Skeletal muscle satellite cell (primary cell): ENCODE data around the gene JAKMIP3.

ENCODE experiments used
- H3K27me3 ChIP-seq: 2 replicates; pipeline ENCODE4 v1.7.0; 2013; ENCODE audit warnings: low read length; ENCODE audit not compliant: control insufficient read depth, insufficient read depth
- H3K36me3 ChIP-seq: 2 replicates; pipeline ENCODE4 v1.7.0; 2013; ENCODE audit warnings: mild to moderate bottlenecking, control low read depth, low read length; ENCODE audit not compliant: insufficient read depth
- H3K4me1 ChIP-seq: 2 replicates; pipeline ENCODE4 v1.7.0; 2013; ENCODE audit warnings: low read length; ENCODE audit not compliant: control insufficient read depth, insufficient read depth
- H3K4me2 ChIP-seq: 2 replicates; pipeline ENCODE4 v1.7.0; 2013; ENCODE audit warnings: mild to moderate bottlenecking, low read length
- H3K4me3 ChIP-seq: 2 replicates; pipeline ENCODE4 v1.7.0; 2013; ENCODE audit warnings: low read length
- H3K9ac ChIP-seq: 2 replicates; pipeline ENCODE4 v1.7.0; 2013; ENCODE audit warnings: mild to moderate bottlenecking, low read depth, low read length, moderate library complexity
- H3K9me3 ChIP-seq: replicated peaks from 2 replicates; pipeline ENCODE4 v1.7.0; 2013; ENCODE audit warnings: mild to moderate bottlenecking, control low read depth, low read length

JAKMIP3 gene

GRCh38 chr10:132102717-132103110, 37.0 kb downstream of the JAKMIP3 start:
- H3K4me3 ChIP-seq = no peak overlapping the region
- H3K36me3 ChIP-seq = no peaks in the 10 kb centered on the region
- no peaks in the 10 kb centered on the region for H3K9me3 ChIP-seq
- peaks cover 3% of the 10 kb centered on the region for H3K27me3 ChIP-seq
- no peak overlapping the region for H3K9ac ChIP-seq
- H3K4me1 ChIP-seq = no peaks in the 10 kb centered on the region
- H3K4me2 ChIP-seq = no peak overlapping the region

- no peaks in the 10 kb centered on the region for H3K36me3 ChIP-seq
- H3K4me3 ChIP-seq = no peak overlapping the region
- no peak overlapping the region for H3K9ac ChIP-seq
- H3K4me1 ChIP-seq = no peaks in the 10 kb centered on the region
- no peaks in the 10 kb centered on the region for H3K9me3 ChIP-seq
- peaks cover 3% of the 10 kb centered on the region for H3K27me3 ChIP-seq
- H3K4me2 ChIP-seq = no peak overlapping the region
Measured at GRCh38 chr10:132103116-132103910, 37.6 kb downstream of the JAKMIP3 start.

GRCh38 chr10:132104062-132104461, 38.3 kb downstream of the JAKMIP3 start:
- H3K9ac ChIP-seq = no peak overlapping the region
- H3K9me3 ChIP-seq = no peaks in the 10 kb centered on the region
- H3K4me1 ChIP-seq = no peaks in the 10 kb centered on the region
- no peak overlapping the region for H3K4me3 ChIP-seq
- no peak overlapping the region for H3K4me2 ChIP-seq
- H3K36me3 ChIP-seq = no peaks in the 10 kb centered on the region
- peaks cover 3% of the 10 kb centered on the region for H3K27me3 ChIP-seq

- no peak overlapping the region for H3K4me2 ChIP-seq
- no peak overlapping the region for H3K9ac ChIP-seq
Measured at GRCh38 chr10:132104471-132105301, 38.9 kb downstream of the JAKMIP3 start.

GRCh38 chr10:132105302-132105995, 39.7 kb downstream of the JAKMIP3 start:
- no peak overlapping the region for H3K4me3 ChIP-seq
- H3K4me1 ChIP-seq = no peaks in the 10 kb centered on the region
- H3K9me3 ChIP-seq = no peaks in the 10 kb centered on the region
- no peaks in the 10 kb centered on the region for H3K36me3 ChIP-seq
- no peak overlapping the region for H3K9ac ChIP-seq
- no peaks in the 10 kb centered on the region for H3K27me3 ChIP-seq
- H3K4me2 ChIP-seq = no peak overlapping the region

More at GRCh38 chr10:132104471-132105301, 38.9 kb downstream of the JAKMIP3 start:
- H3K36me3 ChIP-seq = no peaks in the 10 kb centered on the region
- no peaks in the 10 kb centered on the region for H3K9me3 ChIP-seq
- no peaks in the 10 kb centered on the region for H3K4me1 ChIP-seq
- H3K27me3 ChIP-seq = peaks cover under 1% of the 10 kb centered on the region
- H3K4me3 ChIP-seq = no peak overlapping the region

- Histone ChIP-seq H3K4me1 (no peaks in the 10 kb centered on the region), H3K36me3 (no peaks in the 10 kb centered on the region), H3K4me2 (no peak overlapping the region), H3K9ac (no peak overlapping the region), H3K9me3 (no peaks in the 10 kb centered on the region), H3K27me3 (no peaks in the 10 kb centered on the region), H3K4me3 (no peak overlapping the region)
Measured at GRCh38 chr10:132106431-132106830, 40.7 kb downstream of the JAKMIP3 start.

- Histone ChIP-seq H3K9ac (no peak overlapping the region), H3K4me1 (no peaks in the 10 kb centered on the region), H3K4me3 (no peak overlapping the region)
Measured at GRCh38 chr10:132107186-132107948, 41.6 kb downstream of the JAKMIP3 start.

GRCh38 chr10:132107949-132108877, 42.5 kb downstream of the JAKMIP3 start:
- Histone ChIP-seq H3K4me3 (no peak overlapping the region), H3K27me3 (no peaks in the 10 kb centered on the region), H3K9ac (no peak overlapping the region), H3K9me3 (no peaks in the 10 kb centered on the region), H3K4me2 (no peak overlapping the region), H3K36me3 (no peaks in the 10 kb centered on the region), H3K4me1 (no peaks in the 10 kb centered on the region)

More at GRCh38 chr10:132107186-132107948, 41.6 kb downstream of the JAKMIP3 start:
- H3K4me2 ChIP-seq = no peak overlapping the region
- H3K36me3 ChIP-seq = no peaks in the 10 kb centered on the region
- no peaks in the 10 kb centered on the region for H3K9me3 ChIP-seq
- H3K27me3 ChIP-seq = no peaks in the 10 kb centered on the region

- Histone ChIP-seq H3K9me3 (no peaks in the 10 kb centered on the region), H3K9ac (no peak overlapping the region), H3K36me3 (no peaks in the 10 kb centered on the region), H3K4me1 (no peaks in the 10 kb centered on the region), H3K4me3 (no peak overlapping the region), H3K27me3 (no peaks in the 10 kb centered on the region), H3K4me2 (no peak overlapping the region)
Measured at GRCh38 chr10:132109341-132110110, 43.8 kb downstream of the JAKMIP3 start.

GRCh38 chr10:132110111-132110521, 44.4 kb downstream of the JAKMIP3 start:
- no peaks in the 10 kb centered on the region for H3K27me3 ChIP-seq
- no peak overlapping the region for H3K9ac ChIP-seq
- H3K4me2 ChIP-seq = no peak overlapping the region
- H3K9me3 ChIP-seq = no peaks in the 10 kb centered on the region
- H3K4me1 ChIP-seq = no peaks in the 10 kb centered on the region
- no peak overlapping the region for H3K4me3 ChIP-seq
- H3K36me3 ChIP-seq = no peaks in the 10 kb centered on the region
